Measurements from ENCODE around the gene TMEM273.

Gene TMEM273

DNA sequence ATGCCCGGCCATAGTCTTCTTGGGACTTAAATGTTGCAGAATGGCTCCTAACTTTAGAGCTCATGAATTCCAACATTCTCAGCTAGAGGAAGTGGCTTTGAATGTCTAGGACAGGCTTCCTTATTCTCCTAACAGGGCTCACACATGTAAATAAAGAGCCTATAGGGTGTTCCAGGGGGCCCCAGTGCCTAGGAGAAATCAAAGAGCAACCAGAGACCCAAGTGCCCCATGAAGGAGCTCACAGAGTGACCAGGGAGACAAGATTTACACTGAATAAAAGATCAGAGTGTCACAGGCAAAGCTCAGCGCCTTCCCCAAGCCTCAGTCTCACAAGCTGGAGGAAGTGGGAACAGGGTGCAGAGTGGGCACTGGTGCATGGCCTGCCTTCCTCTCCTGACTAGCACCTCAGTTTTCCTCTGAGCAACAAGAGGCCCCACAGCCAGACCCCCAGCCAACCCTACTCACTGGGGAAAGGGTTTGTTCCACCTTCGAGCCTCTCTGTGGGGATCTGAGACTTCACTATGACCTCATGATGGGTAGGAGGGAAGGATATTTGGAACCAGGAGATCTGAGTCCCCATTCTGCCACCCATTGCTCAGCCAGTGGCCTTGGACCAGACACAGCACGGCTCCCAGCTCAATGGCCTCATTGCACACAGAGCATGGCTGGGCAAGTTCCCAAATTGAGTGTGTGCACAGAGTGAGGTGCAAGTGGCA lies 16.0 kb downstream of the TMEM273 start:
- TF ChIP-seq ZNF8 (CRISPR knock-in tag; IDR thresholded peaks at IDR 0.05) (no peak), ESRRG (CRISPR knock-in tag; IDR thresholded peaks at IDR 0.05) (no peak), SNAI2 (CRISPR knock-in tag; IDR thresholded peaks at IDR 0.05) (no peak), PATZ1 (CRISPR knock-in tag; IDR thresholded peaks at IDR 0.05; ENCODE audit: borderline replicate concordance) (no peak), CSDC2 (CRISPR knock-in tag; IDR thresholded peaks at IDR 0.05) (no peak), TOX (CRISPR knock-in tag; IDR thresholded peaks at IDR 0.05; ENCODE audit: borderline replicate concordance) (no peak), RARB (CRISPR knock-in tag; IDR thresholded peaks at IDR 0.05) (no peak), OSR1 (CRISPR knock-in tag; IDR thresholded peaks at IDR 0.05) (no peak), ZNF565 (CRISPR knock-in tag; conservative IDR thresholded peaks at IDR 0.05; ENCODE audit: low read depth) (no peak), ZNF70 (CRISPR knock-in tag; IDR thresholded peaks at IDR 0.05) (no peak), ZFP3 (CRISPR knock-in tag; IDR thresholded peaks at IDR 0.05) (no peak), PPARA (CRISPR knock-in tag; IDR thresholded peaks at IDR 0.05; ENCODE audit: borderline replicate concordance) (no peak), ZC3H10 (CRISPR knock-in tag; IDR thresholded peaks at IDR 0.05) (no peak), CSRNP3 (CRISPR knock-in tag; IDR thresholded peaks at IDR 0.05) (no peak), BACH2 (CRISPR knock-in tag; IDR thresholded peaks at IDR 0.05; ENCODE audit: borderline replicate concordance) (no peak), ISL1 (CRISPR knock-in tag; IDR thresholded peaks at IDR 0.05) (no peak)
- TF ChIP-seq, protein P1, sequence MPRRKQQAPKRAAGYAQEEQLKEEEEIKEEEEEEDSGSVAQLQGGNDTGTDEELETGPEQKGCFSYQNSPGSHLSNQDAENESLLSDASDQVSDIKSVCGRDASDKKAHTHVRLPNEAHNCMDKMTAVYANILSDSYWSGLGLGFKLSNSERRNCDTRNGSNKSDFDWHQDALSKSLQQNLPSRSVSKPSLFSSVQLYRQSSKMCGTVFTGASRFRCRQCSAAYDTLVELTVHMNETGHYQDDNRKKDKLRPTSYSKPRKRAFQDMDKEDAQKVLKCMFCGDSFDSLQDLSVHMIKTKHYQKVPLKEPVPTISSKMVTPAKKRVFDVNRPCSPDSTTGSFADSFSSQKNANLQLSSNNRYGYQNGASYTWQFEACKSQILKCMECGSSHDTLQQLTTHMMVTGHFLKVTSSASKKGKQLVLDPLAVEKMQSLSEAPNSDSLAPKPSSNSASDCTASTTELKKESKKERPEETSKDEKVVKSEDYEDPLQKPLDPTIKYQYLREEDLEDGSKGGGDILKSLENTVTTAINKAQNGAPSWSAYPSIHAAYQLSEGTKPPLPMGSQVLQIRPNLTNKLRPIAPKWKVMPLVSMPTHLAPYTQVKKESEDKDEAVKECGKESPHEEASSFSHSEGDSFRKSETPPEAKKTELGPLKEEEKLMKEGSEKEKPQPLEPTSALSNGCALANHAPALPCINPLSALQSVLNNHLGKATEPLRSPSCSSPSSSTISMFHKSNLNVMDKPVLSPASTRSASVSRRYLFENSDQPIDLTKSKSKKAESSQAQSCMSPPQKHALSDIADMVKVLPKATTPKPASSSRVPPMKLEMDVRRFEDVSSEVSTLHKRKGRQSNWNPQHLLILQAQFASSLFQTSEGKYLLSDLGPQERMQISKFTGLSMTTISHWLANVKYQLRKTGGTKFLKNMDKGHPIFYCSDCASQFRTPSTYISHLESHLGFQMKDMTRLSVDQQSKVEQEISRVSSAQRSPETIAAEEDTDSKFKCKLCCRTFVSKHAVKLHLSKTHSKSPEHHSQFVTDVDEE (CRISPR knock-in tag; IDR thresholded peaks at IDR 0.05), result no peak
- TF ChIP-seq, protein P2, sequence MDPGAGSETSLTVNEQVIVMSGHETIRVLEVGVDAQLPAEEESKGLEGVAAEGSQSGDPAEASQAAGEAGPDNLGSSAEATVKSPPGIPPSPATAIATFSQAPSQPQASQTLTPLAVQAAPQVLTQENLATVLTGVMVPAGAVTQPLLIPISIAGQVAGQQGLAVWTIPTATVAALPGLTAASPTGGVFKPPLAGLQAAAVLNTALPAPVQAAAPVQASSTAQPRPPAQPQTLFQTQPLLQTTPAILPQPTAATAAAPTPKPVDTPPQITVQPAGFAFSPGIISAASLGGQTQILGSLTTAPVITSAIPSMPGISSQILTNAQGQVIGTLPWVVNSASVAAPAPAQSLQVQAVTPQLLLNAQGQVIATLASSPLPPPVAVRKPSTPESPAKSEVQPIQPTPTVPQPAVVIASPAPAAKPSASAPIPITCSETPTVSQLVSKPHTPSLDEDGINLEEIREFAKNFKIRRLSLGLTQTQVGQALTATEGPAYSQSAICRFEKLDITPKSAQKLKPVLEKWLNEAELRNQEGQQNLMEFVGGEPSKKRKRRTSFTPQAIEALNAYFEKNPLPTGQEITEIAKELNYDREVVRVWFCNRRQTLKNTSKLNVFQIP (CRISPR knock-in tag; IDR thresholded peaks at IDR 0.05; ENCODE audit: borderline replicate concordance, low read depth), result no peak
- ATAC-seq, result no peak

DNA sequence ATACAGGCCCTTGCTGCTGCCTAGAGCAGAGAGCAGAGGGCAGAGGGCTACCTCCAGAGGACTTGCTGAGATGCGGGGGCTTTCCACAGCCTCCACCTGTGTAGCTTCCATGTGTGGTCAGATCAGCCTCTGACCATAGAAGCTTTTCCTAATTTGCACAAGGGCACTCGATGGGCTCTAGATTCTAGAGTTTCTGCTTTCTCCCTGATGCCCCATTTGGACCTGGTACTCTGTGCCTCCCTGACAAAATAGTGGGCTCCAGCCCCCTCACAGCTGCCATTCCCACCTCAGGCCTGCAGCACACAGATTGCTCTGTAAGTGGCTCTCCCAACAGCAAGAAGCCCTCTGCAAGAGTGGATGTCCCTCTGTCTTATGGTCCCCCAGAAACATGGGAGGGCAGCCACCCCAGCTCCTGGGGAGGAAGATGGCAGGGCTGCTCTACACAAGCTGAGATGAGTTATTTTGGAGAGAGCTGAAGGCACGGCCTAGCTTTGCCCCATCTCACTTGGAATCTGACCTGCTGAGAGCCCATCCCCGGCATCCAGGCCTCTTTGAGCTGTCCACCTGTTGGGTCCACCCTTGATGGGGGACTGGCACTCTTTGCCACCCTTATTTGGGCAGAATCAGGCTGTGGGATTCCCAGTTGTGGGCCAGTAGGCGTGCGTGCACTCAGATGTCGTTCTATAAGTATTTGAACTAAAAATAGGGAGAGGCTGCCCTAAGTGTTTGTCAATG lies 16.7 kb downstream of the TMEM273 start:
- ATAC-seq, result no peak
- TF ChIP-seq, protein P1 (CRISPR knock-in tag; IDR thresholded peaks at IDR 0.05), result no peak
- TF ChIP-seq CSDC2 (CRISPR knock-in tag; IDR thresholded peaks at IDR 0.05), result no peak
- TF ChIP-seq ZNF565 (CRISPR knock-in tag; conservative IDR thresholded peaks at IDR 0.05; ENCODE audit: low read depth), result no peak
- TF ChIP-seq PPARA (CRISPR knock-in tag; IDR thresholded peaks at IDR 0.05; ENCODE audit: borderline replicate concordance), result no peak
- no peak for TF ChIP-seq ZNF70 (CRISPR knock-in tag; IDR thresholded peaks at IDR 0.05)
- no peak for TF ChIP-seq ZNF8 (CRISPR knock-in tag; IDR thresholded peaks at IDR 0.05)

Data from SK-N-SH treated with all-trans-retinoic acid at 6 μM for 48 hours (cell line).